ENCODE results near the gene PCP2. TPM values are rescaled to one million over a fixed set of nuclear protein-coding genes. Genes with fewer than 3 reads are reported as not detected.

PCP2 gene
- total RNA-seq, 1 donor from 2014 or later, result not detected

- DNase-seq, result peak; percentile 73
Observed at GRCh38 chr19:7618771-7619510, 14.6 kb downstream of the PCP2 start.

GRCh38 chr19:7618348-7618747 is 15.2 kb downstream of the PCP2 start:
- peak; percentile 10 for DNase-seq

- DNase-seq, result no peak
Observed at GRCh38 chr19:7617735-7618134, 15.8 kb downstream of the PCP2 start.

- no peak for DNase-seq
Observed at GRCh38 chr19:7617172-7617571, 16.3 kb downstream of the PCP2 start.

- DNase-seq, result no peak
Observed at GRCh38 chr19:7614859-7615741, 18.4 kb downstream of the PCP2 start.

- DNase-seq, result no peak
Observed at GRCh38 chr19:7612282-7613274, 20.9 kb downstream of the PCP2 start.

GRCh38 chr19:7611541-7612279 is 21.8 kb downstream of the PCP2 start:
- no peak for DNase-seq

- no peak for DNase-seq
Observed at GRCh38 chr19:7610491-7611240, 22.9 kb downstream of the PCP2 start.

- no peak for DNase-seq
Observed at GRCh38 chr19:7607874-7608560, 25.5 kb downstream of the PCP2 start.

GRCh38 chr19:7607212-7607873 is 26.2 kb downstream of the PCP2 start:
- DNase-seq, result no peak

- DNase-seq, result no peak
Observed at GRCh38 chr19:7606289-7606688, 27.2 kb downstream of the PCP2 start.

- no peak for DNase-seq
Observed at GRCh38 chr19:7605490-7606222, 27.9 kb downstream of the PCP2 start.

- no peak for DNase-seq
Observed at GRCh38 chr19:7603919-7604318, 29.6 kb downstream of the PCP2 start.

- DNase-seq, result no peak
Observed at GRCh38 chr19:7602935-7603497, 30.5 kb downstream of the PCP2 start.

GRCh38 chr19:7602240-7602934 is 31.1 kb downstream of the PCP2 start:
- no peak for DNase-seq

GRCh38 chr19:7600721-7601120 is 32.8 kb downstream of the PCP2 start:
- no peak for DNase-seq

GRCh38 chr19:7598180-7598579 is 35.3 kb downstream of the PCP2 start:
- DNase-seq, result no peak

- DNase-seq, result no peak
Observed at GRCh38 chr19:7597689-7598088, 35.8 kb downstream of the PCP2 start.

Measured in tongue (tissue), 2 donors.